A549 (cell line): ENCODE measurements around the gene ICOS. TPM values are rescaled to one million over a fixed set of nuclear protein-coding genes. Genes with fewer than 3 reads are reported as not detected.
A peak's percentile ranks its signal among the peaks of the same experiment; 100 is the strongest.

Experiments
- ATAC-seq, 2 experiments: fragments of 200-7000 bp in 1 of 2; fragments of >200 bp in 1 of 2; cut with Nextera tagmentation in 1 of 2; cut with Tn5 transposase in 1 of 2; 3 replicates each; pipeline versions ENCODE4 v1.8.0 to v1.9.1; 2018 to 2020; ENCODE audit warnings: mild to moderate bottlenecking in 1 of 2, moderate library complexity in 1 of 2
- CTCF ChIA-PET: fragments of 300-600 bp; sonication (Branson Sonifier 250); formaldehyde crosslinking; extraction: SDS; loops from one replicate; lab custom pipeline; 2021; ENCODE audit warnings: antibody characterized with exemption, inconsistent platforms; lab: Yijun Ruan, JAX
- POLR2A ChIA-PET: fragments of 350-600 bp; formaldehyde crosslinking; extraction: SDS; loops from one replicate; lab custom pipeline; 2021; ENCODE audit warnings: antibody characterized with exemption, inconsistent platforms; lab: Yijun Ruan, JAX
- DNase-seq, 2 experiments: peaks; one replicate each; pipeline versions ENCODE4 v3.0.0 to v3.0.0-alpha.2; 2011 to 2016; ENCODE audit warnings: low read depth in 1 of 2, low spot score in 1 of 2
- FAIRE-seq: peaks from 2 replicates; lab custom pipeline; 2011; peaks lifted over from hg19 to GRCh38; lab: Jason Lieb, UNC
- H3K27ac ChIP-seq, 2 experiments: fragments of >200 bp; sonication (Bioruptor Twin); formaldehyde crosslinking; 3 replicates each; pipeline ENCODE4 v1.5.1; 2016 to 2017
- H3K4me1 ChIP-seq: fragments of >200 bp; sonication (Bioruptor Twin); formaldehyde crosslinking; 3 replicates; pipeline ENCODE4 v1.6.1; 2016
- H3K4me2 ChIP-seq: fragments of >200 bp; sonication (Bioruptor Twin); formaldehyde crosslinking; 3 replicates; pipeline ENCODE4 v1.6.1; 2016
- H3K4me3 ChIP-seq: fragments of >200 bp; sonication (Bioruptor Twin); formaldehyde crosslinking; 3 replicates; pipeline ENCODE4 v1.5.1; 2016
- H3K9me3 ChIP-seq: fragments of >200 bp; sonication (Bioruptor Twin); formaldehyde crosslinking; 3 replicates; pipeline ENCODE4 v1.6.1; 2016
- BHLHE40 ChIP-seq: IDR thresholded peaks from 2 replicates; pipeline ENCODE4 v1.6.1; 2012; ENCODE audit warnings: low read depth, low read length, inconsistent platforms
- CBX8 ChIP-seq: fragments of 200-600 bp; sonication (generic); IDR thresholded peaks from 2 replicates; pipeline ENCODE4 v1.6.1; 2016
- CEBPB ChIP-seq, 2 experiments: fragments of >200 bp in 1 of 2; sonication (Bioruptor Twin) in 1 of 2; formaldehyde crosslinking in 1 of 2; IDR thresholded peaks; 2 replicates each; pipeline ENCODE4 v1.6.1; 2012 to 2016
- EHMT2 ChIP-seq: fragments of 200-600 bp; sonication (generic); IDR thresholded peaks from 2 replicates; pipeline ENCODE4 v1.6.1; 2016; ENCODE audit warnings: antibody characterized with exemption, low read depth, mild to moderate bottlenecking, moderate library complexity
- ESRRA ChIP-seq: fragments of 150-350 bp; IDR thresholded peaks from 2 replicates; pipeline ENCODE4 v1.6.1; 2014; ENCODE audit warnings: mild to moderate bottlenecking, low read length, borderline replicate concordance
- FOXS1 ChIP-seq: fragments of 250-450 bp; sonication (Bioruptor Pico); IDR thresholded peaks from 2 replicates; pipeline ENCODE4 v1.5.0; 2020; ENCODE audit warnings: mild to moderate bottlenecking, moderate library complexity
- GATA3 ChIP-seq: IDR thresholded peaks from 2 replicates; pipeline ENCODE4 v1.6.1; 2012; ENCODE audit warnings: borderline replicate concordance
- HDAC2 ChIP-seq: fragments of 200-600 bp; sonication (generic); IDR thresholded peaks from 2 replicates; pipeline ENCODE4 v1.6.1; 2016
- HEYL ChIP-seq: fragments of 250-450 bp; sonication (Bioruptor Pico); IDR thresholded peaks from 2 replicates; pipeline ENCODE4 v1.8.0; 2021; ENCODE audit warnings: mild to moderate bottlenecking, moderate library complexity
- HOXA7 ChIP-seq: fragments of 250-450 bp; sonication (Bioruptor Pico); IDR thresholded peaks from 2 replicates; pipeline ENCODE4 v1.5.0; 2020; ENCODE audit warnings: mild to moderate bottlenecking, moderate library complexity
- HOXB13 ChIP-seq: fragments of 250-450 bp; sonication (Bioruptor Pico); IDR thresholded peaks from 2 replicates; pipeline ENCODE4 v1.5.0; 2020; ENCODE audit warnings: low read depth, mild to moderate bottlenecking, moderate library complexity
- HOXB5 ChIP-seq: fragments of 250-450 bp; sonication (Bioruptor Pico); IDR thresholded peaks from 2 replicates; pipeline ENCODE4 v1.5.0; 2020; ENCODE audit warnings: mild to moderate bottlenecking, moderate library complexity
- JUN ChIP-seq, 2 experiments: fragments of >200 bp; sonication (Bioruptor Twin); formaldehyde crosslinking; IDR thresholded peaks; 2 replicates in 1 of 2; 3 replicates in 1 of 2; pipeline ENCODE4 v1.6.1; 2016 to 2017
- MAFK ChIP-seq: fragments of 450-650 bp; IDR thresholded peaks from 2 replicates; pipeline ENCODE4 v1.6.1; 2014; ENCODE audit not compliant: partially characterized antibody
- MYC ChIP-seq: IDR thresholded peaks from 2 replicates; pipeline ENCODE4 v1.6.1; 2012; ENCODE audit warnings: mild to moderate bottlenecking, inconsistent platforms, low read length, improper control_type of control experiment, borderline replicate concordance
- NR3C1 ChIP-seq: fragments of >200 bp; sonication (Bioruptor Twin); formaldehyde crosslinking; IDR thresholded peaks from 3 replicates; pipeline ENCODE4 v1.6.1; 2017
- PHF8 ChIP-seq: fragments of 200-600 bp; sonication (generic); IDR thresholded peaks from 2 replicates; pipeline ENCODE4 v1.6.1; 2016; ENCODE audit warnings: low read depth, mild to moderate bottlenecking, antibody characterized with exemption, moderate library complexity, borderline replicate concordance
- POLR2A ChIP-seq: IDR thresholded peaks from 2 replicates; pipeline ENCODE4 v1.6.1; 2012; ENCODE audit warnings: mild to moderate bottlenecking, low read length
- POLR2AphosphoS2 ChIP-seq: conservative IDR thresholded peaks from 2 replicates; pipeline ENCODE4 v1.6.1; 2012; ENCODE audit warnings: low read length, improper control_type of control experiment, inconsistent platforms
- RARB ChIP-seq: fragments of 250-450 bp; sonication (Bioruptor Pico); IDR thresholded peaks from 2 replicates; pipeline ENCODE4 v1.8.0; 2021; ENCODE audit warnings: mild to moderate bottlenecking, moderate library complexity
- RCOR1 ChIP-seq: fragments of 150-350 bp; IDR thresholded peaks from 2 replicates; pipeline ENCODE4 v1.6.1; 2014; ENCODE audit warnings: antibody characterized with exemption, low read length, low read depth
- RNF2 ChIP-seq: fragments of 200-600 bp; sonication (generic); IDR thresholded peaks from 2 replicates; pipeline ENCODE4 v1.6.1; 2016; ENCODE audit warnings: low read depth, mild to moderate bottlenecking, antibody characterized with exemption, moderate library complexity, borderline replicate concordance
- TFCP2L1 ChIP-seq: fragments of 250-450 bp; sonication (Bioruptor Pico); IDR thresholded peaks from 2 replicates; pipeline ENCODE4 v1.5.0; 2021; ENCODE audit warnings: mild to moderate bottlenecking
- TP53 ChIP-seq: fragments of 250-450 bp; sonication (Bioruptor Pico); IDR thresholded peaks from 2 replicates; pipeline ENCODE4 v1.5.0; 2021; ENCODE audit warnings: mild to moderate bottlenecking, moderate library complexity
- ZC3H11A ChIP-seq: fragments of 450-650 bp; IDR thresholded peaks from 2 replicates; pipeline ENCODE4 v1.6.1; 2014; ENCODE audit warnings: antibody characterized with exemption, mild to moderate bottlenecking
- WGBS: methylation state at CpG from one replicate; pipeline ENCODE4 v1.1.6; 2017; ENCODE audit errors: missing lambda C conversion rate; 5-methylcytosine and 5-hydroxymethylcytosine counted together
- polyA plus RNA-seq, 4 experiments: library from polyadenylated mRNA; depleted of rRNA in 3 of 4; stranded (reverse); fragments of >200 nt; fragmentation: RNase III in 1 of 4; extraction: RNeasy Plus Mini Kit Qiagen cat#74134 plus additional on column Dnase treatment in 1 of 4; gene quantifications; 2 replicates in 3 of 4; 3 replicates in 1 of 4; pipeline ENCODE4 v1.2.3, GENCODE V29; 2011 to 2017
- TF ChIP-seq, protein P1 (sequence below): IDR thresholded peaks from 2 replicates; pipeline ENCODE4 v1.6.1; 2012
- TF ChIP-seq, protein P2 (sequence below): IDR thresholded peaks from 2 replicates; pipeline ENCODE4 v1.6.1; 2012
- TF ChIP-seq, protein P3 (sequence below): fragments of 150-350 bp; IDR thresholded peaks from 2 replicates; pipeline ENCODE4 v1.6.1; 2014; ENCODE audit warnings: low read depth, mild to moderate bottlenecking, low read length
- TF ChIP-seq, protein P4 (sequence below): fragments of >200 bp; sonication (Bioruptor Twin); formaldehyde crosslinking; IDR thresholded peaks from 2 replicates; pipeline ENCODE4 v1.6.1; 2016

ICOS gene
- polyA plus RNA-seq, 2 of the 4 experiments (the other 2 are of a cell fraction) = not detected

DNA sequence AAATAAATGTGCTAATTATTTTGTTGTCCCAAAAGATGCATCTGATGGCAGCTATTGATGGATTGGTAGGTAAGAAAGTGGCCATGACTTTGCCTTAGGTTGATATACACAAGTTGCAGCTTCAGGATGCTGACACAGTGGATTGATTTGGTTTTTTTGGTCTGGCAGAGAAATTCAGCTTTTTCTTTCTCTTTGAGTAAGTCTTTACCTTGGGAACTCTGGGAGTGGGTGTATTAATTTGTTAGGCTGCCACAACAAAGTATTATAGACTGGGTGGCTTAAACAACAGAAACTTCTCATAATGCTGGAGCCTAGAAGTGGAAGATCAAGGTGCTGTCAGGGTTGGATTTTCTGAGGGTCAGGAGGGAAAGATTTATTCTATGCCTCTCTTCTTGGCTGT lies 19.8 kb upstream of the ICOS start:
- CTCF ChIA-PET = no interaction called here
- FAIRE-seq (no peak), ATAC-seq (no peak)

DNA sequence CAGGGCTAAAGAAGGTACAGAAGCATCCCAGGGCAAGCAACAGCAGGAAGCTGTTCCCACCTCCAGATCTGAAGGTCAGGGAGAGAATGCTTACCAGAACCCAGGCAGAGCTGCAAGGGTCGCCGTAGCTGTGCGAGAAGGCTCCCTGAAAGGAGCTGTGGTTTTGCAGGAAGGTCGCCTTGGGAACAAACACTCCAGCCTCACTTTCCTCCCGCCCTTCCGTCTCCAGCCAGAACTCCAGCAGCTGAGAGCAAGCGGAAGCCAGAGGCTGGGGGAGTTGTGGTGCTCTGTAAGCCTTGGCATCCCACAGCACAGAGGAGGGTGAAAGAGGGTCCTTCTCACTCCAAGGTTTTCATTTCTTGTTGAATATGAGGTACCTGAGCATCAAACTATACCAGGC lies 18.3 kb upstream of the ICOS start:
- H3K4me1 ChIP-seq = no peaks in the 10 kb centered on the region
- no peak for TF ChIP-seq NR3C1
- TF ChIP-seq BHLHE40 = no peak
- no peak for TF ChIP-seq ESRRA
- no peak for TF ChIP-seq FOXS1
- TF ChIP-seq, protein P1, sequence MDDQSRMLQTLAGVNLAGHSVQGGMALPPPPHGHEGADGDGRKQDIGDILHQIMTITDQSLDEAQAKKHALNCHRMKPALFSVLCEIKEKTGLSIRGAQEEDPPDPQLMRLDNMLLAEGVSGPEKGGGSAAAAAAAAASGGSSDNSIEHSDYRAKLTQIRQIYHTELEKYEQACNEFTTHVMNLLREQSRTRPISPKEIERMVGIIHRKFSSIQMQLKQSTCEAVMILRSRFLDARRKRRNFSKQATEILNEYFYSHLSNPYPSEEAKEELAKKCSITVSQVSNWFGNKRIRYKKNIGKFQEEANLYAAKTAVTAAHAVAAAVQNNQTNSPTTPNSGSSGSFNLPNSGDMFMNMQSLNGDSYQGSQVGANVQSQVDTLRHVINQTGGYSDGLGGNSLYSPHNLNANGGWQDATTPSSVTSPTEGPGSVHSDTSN = no peak
- TF ChIP-seq PHF8 = no peak
- no peak for TF ChIP-seq HEYL (CRISPR knock-in tag)
- no peak for TF ChIP-seq RARB (CRISPR knock-in tag)
- TF ChIP-seq, protein P2, sequence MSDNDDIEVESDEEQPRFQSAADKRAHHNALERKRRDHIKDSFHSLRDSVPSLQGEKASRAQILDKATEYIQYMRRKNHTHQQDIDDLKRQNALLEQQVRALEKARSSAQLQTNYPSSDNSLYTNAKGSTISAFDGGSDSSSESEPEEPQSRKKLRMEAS = no peak
- no peak for TF ChIP-seq POLR2A
- no peak for TF ChIP-seq EHMT2
- no peak for TF ChIP-seq JUN (IDR thresholded peaks at IDR 0.05)
- TF ChIP-seq POLR2AphosphoS2 = no peak
- TF ChIP-seq, protein P3, sequence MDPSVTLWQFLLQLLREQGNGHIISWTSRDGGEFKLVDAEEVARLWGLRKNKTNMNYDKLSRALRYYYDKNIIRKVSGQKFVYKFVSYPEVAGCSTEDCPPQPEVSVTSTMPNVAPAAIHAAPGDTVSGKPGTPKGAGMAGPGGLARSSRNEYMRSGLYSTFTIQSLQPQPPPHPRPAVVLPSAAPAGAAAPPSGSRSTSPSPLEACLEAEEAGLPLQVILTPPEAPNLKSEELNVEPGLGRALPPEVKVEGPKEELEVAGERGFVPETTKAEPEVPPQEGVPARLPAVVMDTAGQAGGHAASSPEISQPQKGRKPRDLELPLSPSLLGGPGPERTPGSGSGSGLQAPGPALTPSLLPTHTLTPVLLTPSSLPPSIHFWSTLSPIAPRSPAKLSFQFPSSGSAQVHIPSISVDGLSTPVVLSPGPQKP = no peak
- TF ChIP-seq, protein P4, sequence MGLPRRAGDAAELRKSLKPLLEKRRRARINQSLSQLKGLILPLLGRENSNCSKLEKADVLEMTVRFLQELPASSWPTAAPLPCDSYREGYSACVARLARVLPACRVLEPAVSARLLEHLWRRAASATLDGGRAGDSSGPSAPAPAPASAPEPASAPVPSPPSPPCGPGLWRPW = no peak
- TF ChIP-seq HOXB5 = no peak
- TF ChIP-seq GATA3 = no peak
- TF ChIP-seq MAFK = no peak
- TF ChIP-seq RNF2 = no peak
- TF ChIP-seq, all 56 proteins: peak for 0
- Histone ChIP-seq H3K4me2 (no peak overlapping the region), H3K27ac (no peak overlapping the region), H3K4me3 (no peak overlapping the region), H3K9me3 (no peaks in the 10 kb centered on the region)
- CTCF ChIA-PET = interaction anchor here (3.1 kb wide), 1 partner anchor 8 kb away, joined by 12 read pairs; no protein-coding TSS in a partner anchor
- 0 out of 6 replicates have a peak, but pooled peaks of 1 of the 2 experiments have one; percentile 21 for ATAC-seq
- no peak for FAIRE-seq
- 75% methylated on average over 7 of the region's 7 CpGs for WGBS
- POLR2A ChIA-PET = no interaction called here
- no peak for DNase-seq

More for the DNA sequence above, 19.8 kb upstream of the ICOS start:
- TF ChIP-seq, protein P2 = no peak
- TF ChIP-seq HDAC2 (no peak), RCOR1 (no peak), TFCP2L1 (CRISPR knock-in tag) (no peak), MAFK (no peak), ZC3H11A (no peak), CEBPB (IDR thresholded peaks at IDR 0.05) (no peak), HOXB13 (no peak), EHMT2 (no peak), MYC (no peak), HOXA7 (no peak), CBX8 (no peak), TP53 (CRISPR knock-in tag) (no peak)
- POLR2A ChIA-PET = no interaction called here
- Histone ChIP-seq H3K4me1 (no peaks in the 10 kb centered on the region), H3K9me3 (no peaks in the 10 kb centered on the region), H3K27ac (no peak overlapping the region), H3K4me3 (no peak overlapping the region), H3K4me2 (no peak overlapping the region)
- DNase-seq = no peak
